HCT116 (cell line): ENCODE results near the gene TTC23. TPM values are rescaled to one million over a fixed set of nuclear protein-coding genes. Genes with fewer than 3 reads are reported as not detected.

Source experiments
- ATAC-seq: fragments of 200-7000 bp; cut with Tn5 transposase; 2 replicates; pipeline ENCODE4 v1.9.1; 2020; ENCODE audit warnings: mild to moderate bottlenecking, moderate library complexity
- BruUV-seq: library from RNA; stranded (reverse); fragments of 400-500 nt; replicated peaks from 2 replicates; lab custom pipeline; 2021; lab: Mats Ljungman, UMichigan
- CTCF ChIA-PET: fragments of 300-600 bp; sonication (Branson Sonifier 250); formaldehyde crosslinking; loops from one replicate; lab custom pipeline; 2021; ENCODE audit warnings: antibody characterized with exemption; lab: Charles Lee
- POLR2A ChIA-PET: fragments of 300-600, 350-600 bp; sonication (Branson Sonifier 250); formaldehyde crosslinking; loops from one replicate; lab custom pipeline; 2021; ENCODE audit warnings: antibody characterized with exemption; lab: Charles Lee
- RAD21 ChIA-PET, 2 experiments: fragments of 300-600 bp; sonication (Branson Sonifier 250); formaldehyde crosslinking; loops; one replicate each; lab custom pipeline; 2023; ENCODE audit warnings: low total read pairs in 2 of 2; ENCODE audit not compliant: uncharacterized antibody in 2 of 2, unreplicated experiment in 2 of 2, low non-redundant PET in 1 of 2; lab: Charles Lee
- DNase-seq: peaks from one replicate; pipeline ENCODE4 v3.0.0-alpha.2; 2010; ENCODE audit warnings: low read depth, low spot score
- H2AFZ ChIP-seq: fragments of 200-600 bp; shearing (Covaris generic), sonication (generic); 2 replicates; pipeline ENCODE4 v1.6.1; 2017; ENCODE audit warnings: low read depth, mixed run types, mixed read lengths, antibody characterized with exemption, low read length; ENCODE audit not compliant: poor library complexity, severe bottlenecking
- H3K27ac ChIP-seq: 2 replicates; pipeline ENCODE4 v1.5.1; 2012; ENCODE audit warnings: low read depth, low read length
- H3K27me3 ChIP-seq: fragments of 200-600 bp; sonication (generic); 2 replicates; pipeline ENCODE4 v1.6.1; 2016; ENCODE audit warnings: mixed run types, low read length, mixed read lengths; ENCODE audit not compliant: insufficient read depth
- H3K36me3 ChIP-seq, 2 experiments: fragments of 200-500 bp in 1 of 2; fragments of 200-600 bp in 1 of 2; sonication (Bioruptor generic) in 1 of 2; sonication (generic) in 1 of 2; 2 replicates each; pipeline versions ENCODE4 v1.5.1 to v1.6.1; 2014 to 2016; ENCODE audit warnings: low read length in 2 of 2, inconsistent platforms in 1 of 2, mixed read lengths in 1 of 2, mixed run types in 1 of 2; ENCODE audit not compliant: insufficient read depth in 2 of 2, control insufficient read depth in 1 of 2
- H3K4me1 ChIP-seq, 2 experiments: fragments of 200-600 bp in 1 of 2; sonication (generic) in 1 of 2; 2 replicates each; pipeline versions ENCODE4 v1.5.1 to v1.6.1; 2012 to 2017; ENCODE audit warnings: low read length in 2 of 2, inconsistent platforms in 1 of 2, mild to moderate bottlenecking in 1 of 2, mixed read lengths in 1 of 2, mixed run types in 1 of 2, moderate library complexity in 1 of 2; ENCODE audit not compliant: insufficient read depth in 2 of 2, control insufficient read depth in 1 of 2
- H3K4me2 ChIP-seq: fragments of 200-600 bp; sonication (generic); 2 replicates; pipeline ENCODE4 v1.6.1; 2017; ENCODE audit warnings: mixed run types, low read length, mixed read lengths
- H3K4me3 ChIP-seq, 2 experiments: fragments of 200-600 bp in 1 of 2; sonication (generic) in 1 of 2; replicated peaks in 1 of 2; 2 replicates each; pipeline ENCODE4 v1.5.1; 2011 to 2016; ENCODE audit warnings: low read length in 2 of 2, control low read depth in 1 of 2, low read depth in 1 of 2, mild to moderate bottlenecking in 1 of 2, mixed read lengths in 1 of 2, mixed run types in 1 of 2
- H3K79me2 ChIP-seq: fragments of 200-600 bp; sonication (generic); 2 replicates; pipeline ENCODE4 v1.6.1; 2017; ENCODE audit warnings: mild to moderate bottlenecking, mixed run types, low read length, moderate library complexity, mixed read lengths; ENCODE audit not compliant: insufficient read depth
- H3K9ac ChIP-seq: fragments of 200-600 bp; sonication (generic); 2 replicates; pipeline ENCODE4 v1.6.1; 2016; ENCODE audit warnings: low read length, mixed read lengths
- H3K9me2 ChIP-seq: fragments of 200-600 bp; sonication (generic), shearing (Covaris generic); 2 replicates; pipeline ENCODE4 v1.6.1; 2017; ENCODE audit warnings: mixed run types, mild to moderate bottlenecking, moderate library complexity; ENCODE audit not compliant: insufficient read depth
- H3K9me3 ChIP-seq, 2 experiments: fragments of 200-500 bp in 1 of 2; fragments of 200-600 bp in 1 of 2; sonication (Bioruptor generic) in 1 of 2; sonication (generic) in 1 of 2; 2 replicates each; pipeline ENCODE4 v1.6.1; 2014 to 2017; ENCODE audit warnings: low read length in 2 of 2, mixed read lengths in 2 of 2, inconsistent platforms in 1 of 2, low read depth in 1 of 2, mild to moderate bottlenecking in 1 of 2, mixed run types in 1 of 2, moderate library complexity in 1 of 2; ENCODE audit not compliant: control insufficient read depth in 1 of 2, insufficient read depth in 1 of 2
- H4K20me1 ChIP-seq: fragments of 200-600 bp; sonication (generic), shearing (Covaris generic); 2 replicates; pipeline ENCODE4 v1.6.1; 2017; ENCODE audit warnings: mixed run types, mild to moderate bottlenecking, moderate library complexity; ENCODE audit not compliant: insufficient read depth
- CEBPB ChIP-seq: IDR thresholded peaks from 2 replicates; pipeline ENCODE4 v1.6.1; 2012; ENCODE audit warnings: low read depth
- ELF1 ChIP-seq: IDR thresholded peaks from 2 replicates; pipeline ENCODE4 v1.6.1; 2012; ENCODE audit warnings: low read depth, borderline replicate concordance
- EZH2 ChIP-seq: fragments of 200-600 bp; sonication (generic); IDR thresholded peaks from 2 replicates; pipeline ENCODE4 v1.6.1; 2017; ENCODE audit warnings: antibody characterized with exemption, mixed run types
- EZH2phosphoT487 ChIP-seq: fragments of 200-600 bp; IDR thresholded peaks from 2 replicates; pipeline ENCODE4 v1.6.1; 2018; ENCODE audit warnings: antibody characterized with exemption, borderline replicate concordance
- FOSL1 ChIP-seq: IDR thresholded peaks from 2 replicates; pipeline ENCODE4 v1.6.1; 2012; ENCODE audit warnings: low read depth
- JUND ChIP-seq: IDR thresholded peaks from 2 replicates; pipeline ENCODE4 v1.6.1; 2012
- REST ChIP-seq: IDR thresholded peaks from 2 replicates; pipeline ENCODE4 v1.6.1; 2012; ENCODE audit warnings: low read depth
- SIN3A ChIP-seq: IDR thresholded peaks from 2 replicates; pipeline ENCODE4 v1.6.1; 2012; ENCODE audit warnings: low read depth
- SP1 ChIP-seq: IDR thresholded peaks from 2 replicates; pipeline ENCODE4 v1.6.1; 2012; ENCODE audit warnings: low read depth
- SRF ChIP-seq: IDR thresholded peaks from 2 replicates; pipeline ENCODE4 v1.6.1; 2012; ENCODE audit warnings: low read depth
- TCF7L2 ChIP-seq: IDR thresholded peaks from 2 replicates; pipeline ENCODE4 v1.7.0; 2011; ENCODE audit warnings: borderline replicate concordance, inconsistent platforms; ENCODE audit not compliant: insufficient read depth, insufficient read length; ENCODE audit errors: extremely low read depth
- ZBTB33 ChIP-seq: IDR thresholded peaks from 2 replicates; pipeline ENCODE4 v1.6.1; 2011; ENCODE audit warnings: mild to moderate bottlenecking, low read length, moderate library complexity; ENCODE audit not compliant: insufficient replicate concordance; ENCODE audit errors: extremely low read depth
- ZFX ChIP-seq: fragments of 450-650 bp; IDR thresholded peaks from 2 replicates; pipeline ENCODE4 v1.6.1; 2017
- intact Hi-C: fragments of 100-400 bp; cut with micrococcal nuclease; formaldehyde crosslinking; loops from 2 replicates; pipeline ENCODE4 v1.10.0; 2022
- total RNA-seq: library from RNA; stranded (reverse); gene quantifications from one replicate; pipeline ENCODE4 v1.2.1, GENCODE V29; 2021; ENCODE audit not compliant: unreplicated experiment

TTC23 gene
- total RNA-seq, 1 experiment from 2014 or later: 10.2 TPM

- no peaks in the 10 kb centered on the region for H3K9me3 ChIP-seq
- no peaks in the 10 kb centered on the region for H3K36me3 ChIP-seq
- H3K9me2 ChIP-seq: no peaks in the 10 kb centered on the region
- no peak overlapping the region for H3K27ac ChIP-seq
- no peaks in the 10 kb centered on the region for H3K79me2 ChIP-seq
- ChIA-PET POLR2A (no interaction called here), RAD21 (no interaction called here), CTCF (interaction anchor here (1.6 kb wide), 1 partner anchor 17 kb away, joined by 4 read pairs; no protein-coding TSS in a partner anchor)
- H3K4me1 ChIP-seq: peaks cover 0 to 4% of the 10 kb centered on the region in 2 experiments; a peak in 1 of 4 replicates
- no peak overlapping the region for H2AFZ ChIP-seq
- no peak overlapping the region for H3K9ac ChIP-seq
- no peaks in the 10 kb centered on the region for H3K27me3 ChIP-seq
- DNase-seq (no peak), ATAC-seq (no peak)
- no peaks in the 10 kb centered on the region for H4K20me1 ChIP-seq
- H3K4me3 ChIP-seq: no peak overlapping the region
- TSS peak; percentile 60 for BruUV-seq
- H3K4me2 ChIP-seq: no peak overlapping the region
- no peak for TF ChIP-seq ELF1
- TF ChIP-seq SP1: no peak
- no peak for TF ChIP-seq TCF7L2
- TF ChIP-seq JUND: no peak
- no peak for TF ChIP-seq ZBTB33
- no peak for TF ChIP-seq EZH2
- TF ChIP-seq ZFX: no peak
- no peak for TF ChIP-seq SIN3A
- TF ChIP-seq FOSL1: no peak
- no peak for TF ChIP-seq SRF
- TF ChIP-seq REST: no peak
- TF ChIP-seq CEBPB: no peak
- no peak for TF ChIP-seq EZH2phosphoT487
- intact Hi-C loops: loop anchor here (10.0 kb wide), 1 partner anchor 648 kb away; no protein-coding TSS in a partner anchor
Measured at GRCh38 chr15:99106417-99107220, 142.8 kb downstream of the TTC23 start.
